HCEC 1CT (cell line): Measurements from ENCODE around the gene C15orf40.
"Not testable (repeated sequence)": the region's sequence is repeated elsewhere in the genome, so short reads cannot be mapped to it uniquely, and the experiment has no call there.

ENCODE experiments used
- DNase-seq: peaks from one replicate; pipeline ENCODE4 v3.0.0-alpha.2; 2017

The C15orf40 gene

GRCh38 chr15:82951472-82952157, 59.8 kb downstream of the C15orf40 start:
- DNase-seq: no peak

GRCh38 chr15:82950746-82951370, 60.6 kb downstream of the C15orf40 start:
- DNase-seq: no peak

GRCh38 chr15:82950295-82950694, 61.1 kb downstream of the C15orf40 start:
- DNase-seq: no peak

GRCh38 chr15:82946155-82946701, 65.2 kb downstream of the C15orf40 start:
- DNase-seq: no peak

- DNase-seq: no peak
Observed at GRCh38 chr15:82945326-82945725, 66.1 kb downstream of the C15orf40 start.

GRCh38 chr15:82944821-82945220, 66.6 kb downstream of the C15orf40 start:
- no peak for DNase-seq

GRCh38 chr15:82944056-82944455, 67.4 kb downstream of the C15orf40 start:
- DNase-seq: no peak

- DNase-seq: no peak
Observed at GRCh38 chr15:82943176-82943575, 68.3 kb downstream of the C15orf40 start.

GRCh38 chr15:82942691-82943090, 68.7 kb downstream of the C15orf40 start:
- DNase-seq: no peak

- DNase-seq: not testable (repeated sequence)
Observed at GRCh38 chr15:82939678-82940077, 71.8 kb downstream of the C15orf40 start.
